GM18873 (cell line): ENCODE results near the gene UCK1.

Experiments used
- ATAC-seq: cut with Tn5 transposase; IDR thresholded peaks from one replicate; pipeline ENCODE4 v1.9.1; 2021; ENCODE audit warnings: mild to moderate bottlenecking, moderate library complexity, moderate number of reproducible peaks; ENCODE audit not compliant: unreplicated experiment, low FRiP score

UCK1 gene

DNA sequence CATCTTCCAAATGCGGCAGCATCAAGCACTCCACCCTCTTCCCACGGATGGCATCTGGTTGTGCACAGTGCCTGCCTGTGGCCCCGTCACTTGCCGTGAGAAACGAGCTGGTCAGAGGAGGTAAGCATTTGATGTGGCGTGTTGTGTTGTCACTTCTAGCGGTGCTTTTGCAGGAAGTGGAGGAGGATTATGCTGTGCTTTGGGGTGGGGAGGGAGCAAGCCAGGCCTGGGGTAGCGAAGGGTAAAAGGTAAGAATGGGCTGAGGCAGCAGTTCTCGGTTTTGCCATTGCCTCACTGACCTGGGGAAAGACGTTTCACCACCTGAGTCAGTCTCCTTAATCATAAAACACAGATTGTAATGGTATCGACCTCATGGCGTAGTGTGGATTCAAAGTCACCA lies 30.7 kb downstream of the UCK1 start:
- no peak for ATAC-seq

DNA sequence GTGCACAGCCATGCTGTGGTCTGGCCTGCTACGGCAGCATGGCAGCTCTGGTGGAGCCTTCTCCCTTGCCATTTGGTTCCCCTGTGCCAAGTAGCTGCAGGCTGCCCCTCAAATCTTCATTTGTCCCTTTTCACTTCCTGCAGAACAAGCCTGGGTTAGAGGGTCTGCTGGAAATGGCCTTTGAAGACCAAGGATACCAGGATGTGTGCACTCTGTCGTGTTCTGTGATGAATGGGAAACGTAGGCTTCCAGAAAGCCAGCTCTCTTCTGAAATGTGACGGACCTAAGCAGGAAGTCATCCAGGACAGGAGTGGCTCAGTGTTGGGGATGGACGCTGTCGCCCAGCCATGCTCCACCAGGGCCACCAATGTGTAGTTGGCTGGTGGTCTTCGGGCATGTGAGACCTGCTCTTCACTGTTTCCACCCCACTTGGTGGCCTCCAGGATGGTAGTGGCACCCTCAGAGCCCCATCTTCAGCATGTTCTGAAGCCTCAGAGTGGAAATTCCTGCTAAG lies 31.8 kb downstream of the UCK1 start:
- ATAC-seq: no peak

DNA sequence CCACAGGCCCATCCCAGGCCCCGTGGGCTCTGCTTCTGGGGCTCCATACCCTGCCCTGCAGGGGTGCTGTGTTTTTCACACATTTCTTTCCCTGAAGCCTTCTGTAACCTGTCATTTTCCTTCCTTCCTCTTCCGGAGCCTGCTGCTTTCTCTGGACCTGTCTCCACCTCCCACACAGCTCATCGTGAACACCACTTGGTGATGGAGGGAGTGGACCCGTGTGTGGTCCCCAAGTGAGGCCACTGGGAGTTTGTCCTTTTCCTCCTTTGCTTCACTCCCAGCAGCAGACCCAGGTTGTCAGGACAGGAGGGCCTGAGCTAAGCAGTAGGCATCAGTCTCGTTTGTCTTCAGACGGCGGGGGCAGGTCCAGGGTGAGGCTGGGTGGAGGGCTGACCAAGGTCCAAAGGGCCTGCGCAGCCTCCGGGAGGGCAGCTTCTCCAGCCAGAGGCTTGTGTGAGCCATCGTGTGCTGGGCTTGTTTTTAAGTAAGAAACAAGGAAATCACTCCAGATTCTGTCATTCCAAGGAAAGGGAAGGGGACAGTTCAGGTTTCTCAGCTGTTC lies 34.1 kb downstream of the UCK1 start:
- ATAC-seq: no peak

DNA sequence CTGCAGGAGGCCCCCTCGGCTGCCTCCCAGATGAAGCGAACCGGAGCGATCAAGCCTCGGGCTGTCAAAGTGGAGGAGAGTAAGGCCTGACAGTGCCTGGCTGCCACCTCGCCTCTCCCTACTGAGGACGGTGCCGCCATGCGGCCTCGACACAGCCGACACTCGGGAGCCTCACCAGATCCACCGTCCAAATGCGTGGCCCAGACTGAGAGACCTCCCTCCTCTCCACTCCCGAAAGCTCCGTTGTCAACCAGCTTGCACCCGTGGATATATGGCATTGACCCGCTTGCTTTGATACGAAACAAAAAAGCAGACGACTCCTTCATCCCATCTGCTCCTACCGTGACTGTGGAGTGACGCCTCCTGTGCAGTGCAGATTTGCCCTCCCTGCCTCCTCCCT lies 35.3 kb downstream of the UCK1 start:
- ATAC-seq: no peak

DNA sequence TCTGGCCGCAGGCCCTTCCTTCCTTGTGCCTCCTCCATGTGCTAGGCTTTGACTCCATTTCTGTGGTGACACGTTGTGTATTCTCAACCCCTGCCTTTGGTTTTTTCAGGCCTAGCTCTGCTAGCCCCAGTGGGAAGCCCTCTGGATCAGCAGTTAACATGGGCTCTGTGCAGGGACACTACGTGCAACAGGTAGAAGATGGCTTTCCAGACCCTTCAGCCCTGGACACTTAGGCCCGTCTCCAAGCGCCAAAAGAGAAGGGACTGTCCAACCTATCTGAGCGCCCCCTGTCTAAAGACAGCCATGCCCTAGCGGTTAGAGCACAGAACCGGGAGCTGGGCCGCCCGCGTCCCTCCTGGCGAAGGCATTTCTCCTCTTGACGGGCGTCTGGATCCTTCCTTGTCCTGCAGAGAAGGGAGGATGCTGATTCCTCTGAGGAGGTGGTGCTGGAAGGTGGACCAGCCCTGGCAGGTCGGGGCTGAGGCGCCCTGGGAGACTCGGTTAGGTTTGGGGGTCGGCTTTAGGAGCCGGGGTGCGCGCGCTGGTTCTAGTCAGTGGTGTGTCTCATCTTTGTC lies 36.7 kb downstream of the UCK1 start:
- ATAC-seq: no peak

DNA sequence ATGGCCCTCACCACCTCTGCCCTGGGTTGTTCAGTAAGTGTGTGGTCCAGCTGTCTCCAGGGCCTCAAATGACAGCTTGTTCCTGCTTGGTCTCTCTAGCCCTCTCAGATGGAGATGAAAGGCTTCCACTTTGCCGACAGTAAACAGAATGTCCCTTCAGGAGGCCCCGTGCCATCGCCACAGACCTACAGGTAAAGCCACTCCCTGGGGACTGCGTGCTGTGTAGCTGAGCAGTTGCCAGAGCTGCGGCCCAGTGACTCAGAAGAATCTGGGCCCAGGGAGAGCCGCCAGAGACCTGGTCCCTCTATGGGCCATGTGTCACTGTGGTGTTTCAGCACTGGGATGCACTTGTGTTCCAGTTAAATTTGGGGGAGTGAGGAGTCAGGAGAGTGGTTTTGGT lies 39.0 kb downstream of the UCK1 start:
- no peak for ATAC-seq

DNA sequence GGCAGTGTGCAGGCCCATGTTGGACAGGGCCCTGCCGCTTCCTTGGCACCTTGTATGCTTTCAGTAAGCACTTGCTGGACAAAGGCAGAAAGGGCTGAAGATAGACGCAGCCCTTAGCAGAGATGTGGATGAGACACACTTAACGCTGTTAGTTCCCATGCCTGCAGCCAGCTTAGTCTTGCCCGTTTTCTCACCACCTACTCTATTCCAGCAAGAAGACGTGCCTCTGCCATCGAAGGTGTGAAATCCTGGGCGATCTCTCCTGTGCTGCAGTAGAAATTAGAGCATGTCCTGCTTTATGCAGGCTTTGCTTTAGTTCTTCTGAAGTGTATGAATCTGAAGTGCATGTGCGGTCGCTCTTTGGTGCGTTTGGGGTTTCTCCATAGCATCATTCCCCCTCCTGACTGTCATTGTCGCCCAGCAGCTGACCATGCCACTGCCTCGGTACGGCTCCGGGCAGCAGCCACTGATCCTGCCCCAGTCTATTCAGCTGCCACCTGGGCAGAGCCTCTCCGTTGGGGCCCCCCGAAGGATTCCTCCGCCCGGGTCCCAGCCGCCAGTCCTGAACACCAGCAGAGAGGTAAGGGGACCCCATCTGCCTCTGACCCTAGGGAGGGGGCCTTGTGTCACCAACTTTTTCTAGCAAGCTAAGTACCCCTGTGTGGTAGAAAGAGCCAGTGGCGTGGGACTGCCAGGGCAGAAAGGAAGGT lies 39.9 kb downstream of the UCK1 start:
- ATAC-seq: no peak

DNA sequence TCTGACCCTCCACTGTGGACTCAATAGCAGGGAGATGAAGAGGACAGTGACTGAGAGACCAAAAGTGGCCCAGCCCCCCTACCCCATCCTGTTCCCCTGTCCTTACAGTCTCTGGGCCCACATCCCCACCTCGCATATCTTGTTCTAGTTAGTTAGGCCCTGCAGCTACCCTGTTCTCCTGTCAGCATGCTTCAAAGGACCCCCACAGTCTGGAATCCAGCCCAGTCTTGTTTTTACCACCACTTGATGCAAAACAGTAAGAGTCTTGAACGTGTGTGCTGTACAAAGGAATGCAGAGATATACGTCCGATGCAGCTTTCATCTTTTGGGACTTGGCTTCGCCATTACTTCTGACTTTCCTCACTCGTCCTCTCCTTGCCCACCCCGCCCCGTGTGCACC lies 40.5 kb downstream of the UCK1 start:
- no peak for ATAC-seq

DNA sequence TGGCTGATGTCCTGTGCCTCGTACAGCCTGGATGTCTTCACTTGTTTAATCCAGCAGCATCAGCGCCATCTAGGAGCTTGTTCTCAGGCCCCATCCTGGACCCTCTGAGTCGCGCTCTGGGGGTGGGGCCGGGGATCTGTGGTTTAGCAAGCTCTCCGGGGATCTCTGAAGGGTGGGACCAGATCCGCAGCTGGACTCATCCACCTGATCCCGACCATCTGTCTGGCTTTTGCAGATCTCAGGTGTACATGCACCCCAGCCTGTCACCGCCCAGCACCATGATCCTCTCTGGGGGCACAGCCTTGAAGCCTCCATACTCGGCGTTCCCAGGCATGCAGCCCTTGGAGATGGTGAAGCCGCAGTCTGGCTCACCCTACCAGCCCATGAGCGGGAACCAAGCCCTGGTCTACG lies 43.4 kb downstream of the UCK1 start:
- ATAC-seq: no peak

DNA sequence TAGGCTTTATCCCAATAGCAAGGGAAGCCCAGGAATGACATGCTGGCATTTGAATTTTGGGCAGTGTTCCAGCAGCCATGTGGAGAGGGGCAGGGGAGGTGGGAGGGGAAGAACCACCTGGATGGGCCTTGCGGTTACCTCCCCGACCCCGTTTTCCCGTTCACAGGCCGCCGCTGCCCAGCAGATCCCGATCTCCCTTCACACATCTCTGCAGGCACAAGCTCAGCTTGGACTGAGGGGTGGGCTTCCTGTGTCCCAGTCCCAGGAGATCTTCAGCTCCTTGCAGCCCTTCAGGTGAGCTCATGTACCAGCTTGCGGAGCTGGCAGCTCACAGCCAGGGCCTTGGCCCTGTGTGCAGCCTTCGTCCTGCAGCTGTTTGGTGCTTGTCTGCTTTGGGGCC lies 44.1 kb downstream of the UCK1 start:
- no peak for ATAC-seq

DNA sequence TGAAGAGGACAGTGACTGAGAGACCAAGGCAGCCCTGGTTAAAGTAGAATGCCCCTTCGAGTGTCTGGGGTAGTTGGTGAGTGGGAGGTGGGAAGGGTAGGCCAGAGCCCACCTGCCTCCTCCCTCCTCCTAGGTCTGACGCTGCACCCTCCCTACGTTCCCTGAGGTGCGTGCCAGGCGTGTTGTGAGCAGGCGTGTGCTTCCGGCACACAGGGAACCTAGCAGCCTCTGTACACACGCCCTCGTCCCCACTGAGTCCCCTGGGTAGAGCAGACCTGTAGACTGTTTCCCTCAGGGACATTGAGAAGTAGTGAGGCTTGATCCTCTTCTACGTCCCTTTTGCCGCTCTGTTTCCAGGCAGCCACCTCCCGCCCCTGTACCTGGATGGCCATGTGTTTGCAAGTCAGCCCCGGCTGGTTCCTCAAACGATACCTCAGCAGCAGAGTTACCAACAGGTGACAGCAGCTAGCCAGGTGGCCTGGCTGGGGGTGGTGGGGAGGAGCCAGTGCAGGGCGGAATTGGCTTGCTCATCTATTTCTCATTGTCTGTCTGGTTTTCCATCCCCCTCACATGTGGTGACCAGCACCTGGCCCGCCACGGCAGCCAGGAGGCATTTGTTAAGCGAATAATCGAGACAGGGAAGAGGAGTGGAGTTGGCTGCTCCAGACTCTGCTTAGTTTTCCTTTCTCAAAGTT lies 45.2 kb downstream of the UCK1 start:
- no peak for ATAC-seq

DNA sequence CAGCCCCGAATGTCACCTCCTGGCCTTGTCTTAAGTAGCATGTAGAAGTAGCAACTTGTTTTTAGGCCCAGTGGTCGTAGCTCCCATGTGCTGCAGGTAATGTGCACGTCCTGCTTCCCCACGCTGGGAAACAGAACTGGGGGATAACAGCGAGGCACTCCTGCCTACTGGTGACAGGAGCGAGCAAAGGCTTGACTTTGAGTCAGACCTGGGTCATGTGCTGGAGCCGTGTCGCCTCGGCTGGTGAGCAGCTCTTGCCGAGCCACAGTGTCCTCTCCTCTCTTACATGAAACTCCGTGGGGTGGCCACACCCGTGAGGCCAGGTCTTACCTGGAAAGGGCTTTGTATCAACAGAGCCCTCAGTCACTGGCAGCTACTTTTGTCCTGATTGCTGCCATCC lies 45.9 kb downstream of the UCK1 start:
- no peak for ATAC-seq

DNA sequence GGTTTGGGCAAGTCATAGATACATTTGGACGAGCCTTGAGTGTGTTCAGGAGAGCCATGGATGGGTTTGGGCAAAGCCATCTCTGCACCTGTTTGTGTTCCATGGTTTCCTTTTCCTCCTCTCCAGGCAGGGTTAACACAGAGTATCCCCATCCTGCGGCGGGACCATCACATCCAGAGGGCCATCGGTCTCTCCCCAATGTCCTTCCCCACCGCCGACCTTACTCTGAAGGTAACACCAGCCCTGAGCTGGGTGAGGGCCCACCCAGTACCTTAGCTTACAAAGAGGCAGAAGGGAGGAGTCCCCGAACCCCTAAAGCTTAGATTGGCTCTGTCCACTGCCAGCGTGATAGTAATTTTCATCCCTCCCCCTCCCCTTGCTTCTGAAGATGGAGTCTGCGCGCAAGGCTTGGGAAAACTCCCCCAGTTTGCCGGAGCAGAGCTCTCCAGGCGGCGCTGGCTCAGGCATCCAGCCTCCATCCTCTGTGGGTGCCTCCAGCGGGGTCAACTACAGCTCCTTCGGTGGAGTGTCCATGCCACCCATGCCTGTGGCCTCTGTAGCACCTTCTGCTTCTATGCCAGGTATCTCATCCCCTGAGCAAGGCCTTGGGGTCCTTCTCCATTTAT lies 46.4 kb downstream of the UCK1 start:
- no peak for ATAC-seq

DNA sequence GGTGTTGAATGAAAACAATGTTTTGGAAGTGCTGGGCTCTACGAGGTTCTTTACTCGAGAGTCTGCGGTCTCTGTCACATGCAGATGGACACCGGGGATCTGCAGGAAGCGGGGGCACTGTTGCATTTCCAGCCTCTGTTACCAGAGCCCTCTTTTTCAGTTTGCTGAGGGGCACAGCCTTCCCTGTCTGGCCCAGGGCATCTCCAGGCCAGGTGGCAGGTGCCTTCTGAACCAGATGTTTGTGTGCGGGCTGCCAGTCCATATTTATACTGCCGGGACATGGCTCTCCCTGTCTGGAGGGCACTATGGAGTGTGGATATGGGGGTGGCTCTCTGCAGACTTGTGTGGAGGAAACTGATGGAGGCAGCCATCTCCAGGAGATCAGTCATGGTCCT lies 47.0 kb downstream of the UCK1 start:
- no peak for ATAC-seq

DNA sequence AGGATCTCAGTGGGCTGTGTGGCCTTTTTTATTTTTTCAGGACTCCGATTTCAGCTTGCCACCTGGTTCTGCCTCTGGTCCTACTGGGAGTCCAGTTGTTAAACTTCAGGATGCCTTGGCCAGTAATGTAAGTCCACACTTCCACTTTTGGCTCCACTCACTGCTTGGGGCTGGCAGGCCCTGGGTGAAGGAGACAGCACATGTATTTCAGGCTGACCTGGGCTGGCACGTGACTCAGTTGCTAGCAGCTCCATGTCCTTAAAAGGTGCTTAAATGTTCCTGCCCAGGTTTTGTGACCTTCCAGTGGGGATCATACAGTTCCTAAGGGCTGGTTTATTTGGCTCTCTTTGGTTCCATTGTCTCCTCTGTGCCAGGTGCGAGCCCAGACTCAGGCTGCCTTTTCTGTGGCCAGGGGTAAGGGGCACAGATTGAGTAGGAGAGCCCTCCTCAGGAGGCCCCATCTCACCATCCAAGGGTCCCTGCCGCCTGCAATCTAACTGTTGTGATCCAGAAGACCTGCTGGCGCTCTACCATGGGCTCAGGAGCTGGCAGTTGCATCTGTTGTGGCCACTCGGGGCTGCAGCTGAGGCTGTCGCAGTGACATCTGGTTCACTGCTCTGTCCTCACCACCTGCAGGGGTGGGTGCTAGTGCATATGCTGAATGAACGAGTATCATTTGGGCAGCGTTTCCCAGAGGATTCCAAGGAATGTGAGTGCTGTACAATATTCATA lies 47.6 kb downstream of the UCK1 start:
- ATAC-seq: no peak

DNA sequence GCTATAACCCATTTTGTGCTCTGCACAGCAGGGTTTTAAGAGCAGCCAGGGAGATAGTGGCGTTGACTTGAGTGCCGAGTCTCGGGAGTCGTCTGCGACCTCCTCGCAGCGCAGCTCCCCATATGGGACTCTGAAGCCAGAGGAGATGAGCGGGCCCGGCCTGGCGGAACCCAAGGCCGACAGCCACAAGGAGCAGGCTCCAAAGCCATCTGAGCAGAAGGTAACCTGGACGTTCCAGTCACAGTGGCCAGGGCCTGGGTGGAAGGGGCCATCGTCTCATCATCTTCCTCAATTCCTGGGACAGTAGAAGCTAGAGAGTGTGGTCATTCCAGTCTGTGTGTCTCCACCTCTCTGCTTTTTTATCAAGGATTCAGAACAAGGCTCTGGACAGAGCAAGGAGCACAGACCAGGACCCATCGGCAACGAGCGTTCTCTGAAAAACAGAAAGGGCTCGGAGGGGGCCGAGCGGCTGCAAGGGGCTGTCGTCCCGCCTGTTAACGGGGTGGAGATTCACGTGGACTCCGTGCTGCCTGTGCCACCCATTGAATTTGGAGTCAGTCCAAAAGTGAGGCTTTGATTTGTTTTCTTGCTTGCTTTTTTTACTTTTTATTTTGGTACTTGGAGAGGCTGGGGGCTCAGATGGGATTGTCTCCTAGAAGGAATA lies 48.6 kb downstream of the UCK1 start:
- ATAC-seq: no peak

DNA sequence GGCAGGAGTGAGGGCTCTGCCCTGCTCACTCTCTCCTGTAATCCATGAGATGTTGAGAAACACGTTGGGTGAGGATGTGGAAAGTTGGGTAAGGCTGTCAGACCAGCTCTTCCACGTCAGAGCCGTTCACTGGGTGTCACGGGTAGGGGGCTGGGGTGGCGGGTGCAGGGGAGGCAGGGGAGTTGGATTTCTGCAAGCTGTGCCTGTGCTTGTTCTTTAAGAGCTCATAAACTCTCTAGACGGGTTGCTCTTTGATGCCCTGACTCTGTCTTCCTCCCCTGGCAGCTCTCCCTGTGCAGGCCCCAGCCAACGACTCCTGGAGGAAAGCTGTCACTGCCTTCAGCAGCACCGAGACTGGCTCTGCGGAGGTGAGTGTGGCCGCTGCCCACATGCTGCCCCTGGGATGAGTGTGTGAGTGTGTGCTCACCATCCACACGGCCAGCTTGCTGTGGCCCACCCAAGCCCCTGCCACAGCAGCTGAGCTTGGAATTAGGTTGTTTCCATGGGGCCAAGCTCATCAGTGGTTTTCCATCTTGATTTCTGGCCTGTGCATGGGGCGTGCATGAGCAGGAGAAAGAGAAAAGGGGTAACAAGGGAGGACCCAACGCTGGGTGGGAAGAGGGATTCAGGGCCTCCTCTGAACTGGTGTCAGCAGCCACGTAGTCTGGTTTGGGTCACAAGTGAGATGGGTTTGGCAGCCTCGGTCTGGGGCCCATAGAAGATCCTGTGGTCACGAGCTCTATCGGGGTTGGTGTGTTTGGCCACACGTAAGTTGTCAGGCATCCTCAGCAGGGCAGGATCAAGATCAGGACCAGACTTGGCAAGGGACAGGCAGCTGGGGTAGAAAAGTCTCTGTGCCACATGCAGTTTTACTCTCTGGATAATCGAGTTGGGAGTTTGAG lies 49.4 kb downstream of the UCK1 start:
- ATAC-seq: no peak

DNA sequence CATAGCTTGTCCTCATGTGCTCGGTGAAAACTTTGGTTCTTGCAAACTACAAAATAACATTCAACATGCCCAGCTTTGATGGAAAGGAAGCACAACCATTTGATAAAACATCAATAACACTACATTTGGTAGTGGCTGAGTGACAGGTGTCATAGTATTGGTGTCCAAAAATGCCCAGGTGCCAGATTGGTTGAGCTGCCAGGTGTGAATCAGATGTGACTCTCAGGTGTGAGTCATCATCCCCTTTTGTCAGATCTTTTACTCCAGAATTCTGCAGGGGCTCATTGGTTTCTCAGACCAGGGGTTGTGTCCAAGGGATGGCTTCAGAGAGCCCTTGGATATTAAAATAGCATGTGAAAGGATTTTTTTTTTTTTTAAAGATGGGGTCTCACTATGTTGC lies 50.8 kb downstream of the UCK1 start:
- no peak for ATAC-seq

DNA sequence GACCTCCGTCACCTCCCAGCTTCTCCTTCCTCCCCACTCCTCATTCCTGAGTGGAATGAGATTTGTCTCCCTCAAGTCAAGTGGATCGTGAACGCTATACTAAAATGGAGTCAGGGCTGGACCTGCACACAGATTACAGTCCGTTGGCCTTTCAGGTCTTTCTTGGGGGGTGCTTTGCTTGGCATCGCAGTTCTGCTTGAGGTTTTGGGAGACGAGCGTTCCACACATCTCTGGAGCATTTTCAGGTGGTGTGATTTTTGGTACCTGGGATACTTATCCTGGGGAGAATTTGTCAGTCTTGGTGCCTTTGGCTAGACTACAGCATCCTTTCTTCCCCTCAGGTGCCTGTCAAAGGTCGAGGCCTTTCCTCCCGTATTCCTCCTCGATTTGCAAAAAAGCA lies 52.2 kb downstream of the UCK1 start:
- ATAC-seq: no peak
